ENCODE data around the gene PNLIP.

DNA sequence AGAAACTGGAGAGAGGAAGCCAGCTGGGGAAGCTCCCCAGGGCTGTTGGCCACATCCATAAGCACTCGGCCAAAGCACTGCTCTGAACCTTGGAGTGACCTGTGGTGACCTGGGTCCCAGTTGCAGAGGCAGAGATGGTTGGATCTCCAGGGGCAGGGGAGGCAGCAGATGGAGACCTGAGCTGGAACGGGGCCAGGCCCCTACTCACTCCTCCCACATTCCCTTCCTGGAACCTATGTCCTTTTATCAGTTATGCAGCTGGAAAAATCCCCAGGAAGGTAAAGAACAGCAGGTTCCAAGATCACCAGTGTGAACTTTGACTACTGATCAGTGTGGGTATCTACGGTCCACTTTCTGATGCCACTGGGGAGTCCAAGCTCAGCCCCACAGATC lies 65.4 kb downstream of the PNLIP start:
- TF ChIP-seq CTCF (IDR thresholded peaks at IDR 0.05) = no peak
- TF ChIP-seq POLR2A (IDR thresholded peaks at IDR 0.05) = no peak
